Measurements from ENCODE around the gene MLLT10. TPM values are rescaled to one million over a fixed set of nuclear protein-coding genes. Genes with fewer than 3 reads are reported as not detected.
"Not testable (repeated sequence)": the region's sequence is repeated elsewhere in the genome, so short reads cannot be mapped to it uniquely, and the experiment has no call there.

Gene MLLT10
- total RNA-seq, 1 experiment from 2014 or later: 45.2 TPM

DNA sequence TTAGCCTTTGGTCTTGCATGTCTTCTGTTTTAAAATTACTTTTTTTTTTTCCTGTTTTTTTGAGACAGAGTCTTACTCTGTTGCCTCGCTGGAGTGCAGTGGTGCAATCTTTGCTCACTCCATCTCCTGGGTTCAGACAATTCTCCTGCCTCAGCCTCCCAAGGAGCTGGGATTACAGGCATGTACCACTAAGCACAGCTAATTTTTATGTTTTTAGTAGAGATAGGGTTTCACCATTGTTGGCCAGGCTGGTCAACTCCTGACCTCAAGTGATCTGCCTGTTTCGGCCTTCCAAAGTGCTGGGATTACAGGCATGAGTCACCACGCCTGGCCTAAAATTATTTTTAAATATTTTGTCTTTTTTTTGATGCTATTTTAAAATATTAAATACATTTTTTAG is 38.5 kb downstream of the MLLT10 start (continued):
- TF ChIP-seq, protein P1, sequence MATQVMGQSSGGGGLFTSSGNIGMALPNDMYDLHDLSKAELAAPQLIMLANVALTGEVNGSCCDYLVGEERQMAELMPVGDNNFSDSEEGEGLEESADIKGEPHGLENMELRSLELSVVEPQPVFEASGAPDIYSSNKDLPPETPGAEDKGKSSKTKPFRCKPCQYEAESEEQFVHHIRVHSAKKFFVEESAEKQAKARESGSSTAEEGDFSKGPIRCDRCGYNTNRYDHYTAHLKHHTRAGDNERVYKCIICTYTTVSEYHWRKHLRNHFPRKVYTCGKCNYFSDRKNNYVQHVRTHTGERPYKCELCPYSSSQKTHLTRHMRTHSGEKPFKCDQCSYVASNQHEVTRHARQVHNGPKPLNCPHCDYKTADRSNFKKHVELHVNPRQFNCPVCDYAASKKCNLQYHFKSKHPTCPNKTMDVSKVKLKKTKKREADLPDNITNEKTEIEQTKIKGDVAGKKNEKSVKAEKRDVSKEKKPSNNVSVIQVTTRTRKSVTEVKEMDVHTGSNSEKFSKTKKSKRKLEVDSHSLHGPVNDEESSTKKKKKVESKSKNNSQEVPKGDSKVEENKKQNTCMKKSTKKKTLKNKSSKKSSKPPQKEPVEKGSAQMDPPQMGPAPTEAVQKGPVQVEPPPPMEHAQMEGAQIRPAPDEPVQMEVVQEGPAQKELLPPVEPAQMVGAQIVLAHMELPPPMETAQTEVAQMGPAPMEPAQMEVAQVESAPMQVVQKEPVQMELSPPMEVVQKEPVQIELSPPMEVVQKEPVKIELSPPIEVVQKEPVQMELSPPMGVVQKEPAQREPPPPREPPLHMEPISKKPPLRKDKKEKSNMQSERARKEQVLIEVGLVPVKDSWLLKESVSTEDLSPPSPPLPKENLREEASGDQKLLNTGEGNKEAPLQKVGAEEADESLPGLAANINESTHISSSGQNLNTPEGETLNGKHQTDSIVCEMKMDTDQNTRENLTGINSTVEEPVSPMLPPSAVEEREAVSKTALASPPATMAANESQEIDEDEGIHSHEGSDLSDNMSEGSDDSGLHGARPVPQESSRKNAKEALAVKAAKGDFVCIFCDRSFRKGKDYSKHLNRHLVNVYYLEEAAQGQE (IDR thresholded peaks at IDR 0.05; ENCODE audit: low read depth): no peak
- TF ChIP-seq JUND (IDR thresholded peaks at IDR 0.05): no peak
- TF ChIP-seq SIN3A (IDR thresholded peaks at IDR 0.05; ENCODE audit: low read depth): no peak
- no peak for TF ChIP-seq EZH2phosphoT487 (IDR thresholded peaks at IDR 0.05; ENCODE audit: borderline replicate concordance)
- no peak for TF ChIP-seq YY1 (IDR thresholded peaks at IDR 0.05; ENCODE audit: extremely low read depth, insufficient replicate concordance, low read depth, low read length)
- no peak for TF ChIP-seq SRF (IDR thresholded peaks at IDR 0.05; ENCODE audit: low read depth)
- TF ChIP-seq EGR1 (IDR thresholded peaks at IDR 0.05; ENCODE audit: low read depth): no peak
- TF ChIP-seq RAD21 (IDR thresholded peaks at IDR 0.05; ENCODE audit: low read depth): no peak
- TF ChIP-seq MAX (IDR thresholded peaks at IDR 0.05): no peak

GRCh38 chr10:21574514-21574913 is 40.5 kb downstream of the MLLT10 start:
- H3K36me3 ChIP-seq (ENCODE audit: control insufficient read depth in 1 of 2, insufficient read depth in 2 of 2, low read length in 2 of 2); H3K9me2 ChIP-seq (ENCODE audit: insufficient read depth); H4K20me1 ChIP-seq (ENCODE audit: insufficient read depth); H3K4me2 ChIP-seq (ENCODE audit: low read length); H3K4me3 ChIP-seq (replicated peaks in 1 of 2; ENCODE audit: low read depth in 1 of 2, low read length in 2 of 2); H3K27ac ChIP-seq (ENCODE audit: low read depth, low read length); BruUV-seq (replicated peaks); intact Hi-C loops (cut with micrococcal nuclease); H3K9ac ChIP-seq (ENCODE audit: low read length); H3K9me3 ChIP-seq (ENCODE audit: control insufficient read depth in 1 of 2, insufficient read depth in 1 of 2, low read depth in 1 of 2, low read length in 2 of 2); H3K27me3 ChIP-seq (ENCODE audit: insufficient read depth, low read length); H3K4me1 ChIP-seq (ENCODE audit: control insufficient read depth in 1 of 2, insufficient read depth in 2 of 2, low read length in 2 of 2); CTCF ChIA-PET; POLR2A ChIA-PET; DNase-seq (ENCODE audit: low read depth, low spot score); ATAC-seq; RAD21 ChIA-PET (ENCODE audit: low non-redundant PET in 1 of 2, low total read pairs in 2 of 2, uncharacterized antibody in 2 of 2, unreplicated experiment in 2 of 2); H2AFZ ChIP-seq (ENCODE audit: low read depth, low read length, poor library complexity, severe bottlenecking): not testable (repeated sequence)
- peaks cover 100% of the 10 kb centered on the region for H3K79me2 ChIP-seq (ENCODE audit: insufficient read depth, low read length)
